ENCODE results near the gene RAMP1.
A peak's percentile ranks its signal among the peaks of the same experiment; 100 is the strongest.
"Not testable (repeated sequence)": the region's sequence is repeated elsewhere in the genome, so short reads cannot be mapped to it uniquely, and the experiment has no call there.

RAMP1 gene

DNA sequence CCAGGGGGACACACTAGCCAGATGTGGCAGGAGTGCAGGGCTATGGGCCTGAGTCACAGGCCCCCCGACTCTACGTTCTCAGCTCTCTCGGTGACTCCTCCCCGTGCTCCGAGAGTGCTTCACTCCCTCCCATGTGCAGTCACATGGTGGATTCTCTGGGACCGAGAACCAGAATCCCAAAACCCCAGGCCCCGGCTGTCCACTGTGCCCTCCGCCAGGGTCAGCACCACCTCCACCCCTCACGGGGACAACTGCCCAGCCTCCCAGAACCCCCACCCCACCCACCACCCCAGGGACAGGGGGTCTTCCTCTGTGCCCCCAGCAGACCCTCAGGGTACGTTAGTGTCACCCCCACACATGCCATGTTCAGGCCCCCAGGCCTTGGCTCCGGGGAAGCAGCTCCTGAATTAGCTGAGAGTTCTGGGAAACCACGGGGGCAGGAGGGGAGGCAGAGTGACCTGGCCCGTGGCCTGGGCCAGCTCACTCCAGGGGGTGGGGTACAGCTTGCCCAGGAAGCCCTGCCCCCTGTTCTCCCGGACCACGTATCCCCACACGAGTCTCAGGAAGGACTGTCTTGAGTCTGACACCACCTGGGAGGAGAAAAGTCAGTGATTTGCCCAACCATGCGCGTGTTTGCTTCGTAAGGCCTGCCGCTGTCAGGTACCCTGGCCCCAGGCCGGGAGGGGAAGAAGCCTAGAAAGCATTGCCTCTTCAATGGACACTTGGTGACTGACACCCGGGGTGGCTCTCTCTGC is 4.4 kb downstream of the RAMP1 start:
- no peak for DNase-seq (ENCODE audit: low read depth)

- no peak for DNase-seq (ENCODE audit: low read depth)
Observed at GRCh38 chr2:237864444-237864931, 5.1 kb downstream of the RAMP1 start.

DNA sequence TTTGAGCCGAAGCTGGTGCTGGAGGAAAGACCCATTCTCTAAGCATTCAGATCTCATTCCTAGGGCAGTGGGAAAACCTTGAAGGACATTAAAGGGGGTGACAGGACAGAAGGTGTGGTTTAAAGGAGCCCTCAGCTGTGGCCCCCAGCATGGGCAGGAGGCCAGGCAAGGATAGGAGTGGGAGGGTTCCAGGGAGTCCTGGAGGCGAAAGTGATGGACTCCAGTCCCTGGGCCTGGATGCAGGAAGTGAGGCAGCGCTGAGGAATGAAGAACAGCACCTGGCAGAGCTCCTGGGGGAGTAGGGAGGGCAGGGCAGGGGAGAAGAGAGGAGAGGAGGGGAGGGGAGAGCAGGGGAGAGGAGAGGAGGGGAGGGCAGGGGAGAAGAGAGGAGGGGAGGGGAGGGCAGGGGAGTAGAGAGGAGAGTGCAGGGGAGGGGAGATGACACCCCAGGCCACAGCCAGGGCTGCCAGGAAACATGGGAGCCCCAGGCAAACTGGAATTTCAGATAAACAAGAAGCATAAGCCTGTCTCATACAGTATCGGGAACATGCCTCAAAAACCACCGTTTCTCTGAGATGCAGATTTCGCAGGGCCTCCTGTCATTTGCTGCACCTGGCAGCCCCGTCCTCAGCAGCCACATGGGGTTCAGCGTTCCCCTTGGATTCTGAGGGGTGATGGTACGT is 5.7 kb downstream of the RAMP1 start:
- DNase-seq (ENCODE audit: low read depth): no peak

DNA sequence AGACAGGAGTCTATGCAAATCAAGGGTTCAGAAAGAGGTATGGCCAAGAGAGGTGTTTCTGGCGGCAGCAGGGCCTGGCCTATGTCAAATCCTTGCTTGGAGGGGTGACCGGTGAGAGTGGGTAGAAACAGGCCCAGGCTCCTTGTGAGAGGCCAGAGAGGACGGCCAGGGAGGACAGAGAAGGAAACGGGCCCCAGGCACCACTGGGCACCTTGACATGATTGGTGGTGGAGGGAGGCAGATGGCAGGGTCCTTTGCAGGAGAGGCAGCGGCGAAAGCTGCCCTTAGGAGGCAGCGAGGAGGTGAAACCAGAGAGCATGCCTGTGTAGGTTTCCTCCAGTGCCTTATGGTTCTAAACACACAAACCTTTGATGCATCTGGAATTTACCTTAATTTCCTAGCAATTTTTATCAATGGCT is 6.2 kb downstream of the RAMP1 start:
- no peak for DNase-seq (ENCODE audit: low read depth)

DNA sequence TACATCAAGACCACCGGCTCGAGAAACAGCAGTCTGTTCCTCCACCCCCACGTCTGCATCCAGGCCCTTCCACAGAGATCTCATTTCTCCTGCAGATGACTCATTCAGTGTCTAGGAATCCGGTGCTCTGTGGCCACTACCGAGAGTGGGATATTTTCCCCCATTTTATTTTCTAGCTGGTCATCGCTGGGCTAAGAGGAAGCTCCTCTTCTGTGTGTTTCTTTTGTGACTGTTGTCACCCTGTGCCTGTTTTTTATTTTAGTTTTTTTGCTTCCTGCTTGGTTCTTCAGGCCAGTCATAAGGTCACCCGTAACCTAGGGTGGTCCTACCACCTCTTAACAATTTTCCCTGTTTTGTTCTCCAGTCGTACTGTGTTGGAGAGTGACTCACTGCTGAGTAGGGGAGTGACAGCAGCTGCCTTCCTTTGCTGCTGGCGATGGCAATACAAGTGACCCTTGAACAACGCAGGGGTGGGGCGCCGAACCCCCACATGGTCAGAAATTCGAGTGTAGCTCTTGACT is 6.7 kb downstream of the RAMP1 start:
- peak; percentile 58 for DNase-seq (ENCODE audit: low read depth)

GRCh38 chr2:237867465-237867864 is 8.0 kb downstream of the RAMP1 start:
- no peak for DNase-seq (ENCODE audit: low read depth)

- DNase-seq (ENCODE audit: low read depth): not testable (repeated sequence)
Observed at GRCh38 chr2:237868074-237868473, 8.7 kb downstream of the RAMP1 start.

- DNase-seq (ENCODE audit: low read depth): no peak
Observed at GRCh38 chr2:237868631-237869342, 9.4 kb downstream of the RAMP1 start.

DNA sequence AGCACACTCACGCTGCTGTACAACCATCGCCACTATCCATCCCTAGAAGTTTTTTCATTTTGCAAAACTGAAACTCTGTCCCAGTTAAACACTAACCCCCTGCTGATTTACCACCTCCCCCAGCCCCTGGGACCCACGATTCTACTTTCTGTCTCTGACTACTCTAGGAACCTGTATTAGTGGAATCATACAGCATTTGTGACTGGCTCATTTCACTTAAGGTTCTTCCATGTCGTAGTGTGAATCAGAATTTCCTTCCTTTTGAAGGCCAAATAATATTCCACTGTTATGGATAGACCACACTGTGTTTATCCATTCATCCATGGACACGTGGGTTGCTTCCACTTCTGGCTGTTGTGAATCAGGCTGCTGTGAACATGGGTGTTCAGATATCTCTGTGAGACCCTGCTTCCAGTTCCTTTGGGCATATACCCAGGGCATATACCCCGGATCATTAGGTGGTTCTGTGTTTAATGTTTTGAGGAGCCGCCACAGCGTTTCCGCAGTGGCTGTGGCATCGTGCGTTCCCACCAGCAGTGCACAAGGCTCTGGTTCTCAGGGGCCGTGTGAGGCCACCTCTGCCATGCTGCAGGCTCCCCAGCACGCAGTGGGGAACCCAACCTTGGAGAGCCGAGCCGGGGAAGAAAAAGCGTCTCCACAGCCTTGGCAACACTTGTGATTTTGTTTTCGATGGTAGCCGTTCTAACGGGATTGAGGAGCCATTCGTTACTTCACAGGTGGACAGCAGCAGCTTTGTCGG is 10.1 kb downstream of the RAMP1 start:
- no peak for DNase-seq (ENCODE audit: low read depth)

DNA sequence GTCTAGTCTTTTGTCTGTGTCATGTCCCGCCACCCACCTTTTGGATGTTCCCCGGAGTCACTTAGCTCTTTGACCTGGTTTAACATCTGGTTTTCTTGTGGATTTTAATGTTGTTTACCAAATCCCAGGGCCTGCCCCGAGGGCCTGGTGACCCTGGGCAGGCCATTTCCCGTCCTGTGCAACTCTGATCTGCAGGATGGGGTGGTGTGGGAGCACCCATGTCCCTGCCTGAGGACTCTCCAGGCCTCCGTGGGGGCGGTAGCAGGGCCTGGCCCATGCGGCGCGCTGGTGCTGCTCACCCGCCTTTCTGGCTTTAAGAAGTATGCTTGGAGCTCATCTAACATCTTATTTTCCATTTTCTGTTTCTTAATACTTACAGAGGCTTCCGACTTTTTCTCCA is 10.7 kb downstream of the RAMP1 start:
- no peak for DNase-seq (ENCODE audit: low read depth)

- DNase-seq (ENCODE audit: low read depth): no peak
Observed at GRCh38 chr2:237870754-237871651, 11.6 kb downstream of the RAMP1 start.

DNA sequence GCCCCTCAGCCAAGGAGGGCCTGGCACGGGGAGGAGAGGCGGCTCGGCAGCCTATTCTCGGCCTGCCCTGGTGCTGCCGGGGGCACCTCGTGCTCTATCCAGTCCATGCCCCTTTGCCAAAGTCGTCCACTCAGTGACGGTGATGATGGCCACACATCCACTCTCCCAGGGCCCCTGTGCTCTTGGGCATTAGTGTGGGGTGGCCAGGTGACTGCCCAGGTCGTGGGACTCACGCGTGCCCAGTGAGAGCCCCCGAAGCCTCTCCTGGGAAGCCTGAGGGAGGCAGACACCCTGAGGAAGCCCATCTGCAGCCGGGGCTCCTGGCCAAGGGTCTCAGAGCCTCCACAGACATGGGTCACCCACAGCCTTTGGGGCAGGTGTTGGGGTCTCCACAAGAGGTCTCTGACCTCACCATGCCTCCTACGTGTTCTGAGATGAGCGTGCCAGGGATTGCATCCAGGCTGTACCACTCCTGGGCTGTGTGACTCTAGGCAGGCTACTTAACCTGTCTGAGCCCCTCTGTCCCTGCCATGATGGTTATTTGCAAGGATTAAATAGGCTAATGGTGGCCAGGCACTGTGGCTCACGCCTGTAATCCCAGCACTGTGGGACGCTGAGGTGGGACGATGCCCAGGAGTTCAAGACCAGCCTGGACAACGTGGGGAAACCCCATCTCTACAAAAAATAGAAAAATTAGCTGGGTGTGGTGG is 12.9 kb downstream of the RAMP1 start:
- no peak for DNase-seq (ENCODE audit: low read depth)

DNA sequence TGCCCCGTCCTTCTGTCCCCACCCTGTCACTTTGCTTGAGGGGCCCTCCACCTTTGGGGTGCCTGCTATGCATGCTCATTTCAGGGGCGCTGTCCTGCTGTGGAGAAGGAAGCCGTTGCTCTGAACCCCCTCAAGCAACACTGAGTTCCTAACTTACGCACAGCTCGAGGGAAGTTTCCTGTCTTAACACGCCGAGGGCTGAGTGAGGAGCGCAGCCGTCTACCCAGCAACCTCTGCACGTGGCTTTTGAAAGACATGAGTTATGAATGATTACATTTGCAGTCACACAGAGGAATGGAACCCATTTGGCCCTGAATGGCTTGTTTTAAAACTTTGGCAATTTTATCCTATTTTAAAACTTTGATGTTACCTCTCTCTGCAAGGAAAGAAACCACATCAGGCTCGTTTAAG is 14.0 kb downstream of the RAMP1 start:
- DNase-seq (ENCODE audit: low read depth): no peak

- no peak for DNase-seq (ENCODE audit: low read depth)
Observed at GRCh38 chr2:237873897-237874551, 14.6 kb downstream of the RAMP1 start.

- DNase-seq (ENCODE audit: low read depth): no peak
Observed at GRCh38 chr2:237874585-237875161, 15.2 kb downstream of the RAMP1 start.

GRCh38 chr2:237875256-237876060 is 16.0 kb downstream of the RAMP1 start:
- DNase-seq (ENCODE audit: low read depth): no peak

GRCh38 chr2:237876061-237876526 is 16.7 kb downstream of the RAMP1 start:
- DNase-seq (ENCODE audit: low read depth): no peak

DNA sequence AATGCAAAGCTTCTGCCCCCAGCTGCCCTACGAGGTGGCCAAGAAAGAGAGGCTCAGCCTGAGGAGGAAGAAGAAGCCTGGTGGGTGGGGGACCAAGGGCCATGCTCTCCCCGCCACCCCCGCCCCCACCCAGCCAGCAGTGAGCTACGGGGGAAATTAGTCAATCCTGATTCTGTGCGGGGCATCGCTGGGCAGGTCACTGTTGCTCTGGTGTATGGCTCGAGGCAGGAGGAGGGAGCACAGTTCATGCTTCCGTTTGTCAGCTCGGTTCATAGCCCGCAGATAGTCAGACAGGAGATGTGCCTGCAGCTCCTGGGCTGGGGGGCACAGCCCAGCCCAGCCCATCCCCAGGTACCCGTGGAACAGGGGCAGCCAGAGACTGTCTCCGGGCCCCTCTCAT is 17.1 kb downstream of the RAMP1 start:
- DNase-seq (ENCODE audit: low read depth): no peak
